Cerebellar nuclear complex (tissue), 1 donor: ENCODE data around the gene DDX10.
"Not testable (repeated sequence)": the region's sequence is repeated elsewhere in the genome, so short reads cannot be mapped to it uniquely, and the experiment has no call there.

Experiments used
- DNase-seq, 2 experiments: peaks; one replicate each; lab custom pipeline; 2025; lab: John Stamatoyannopoulos, UW

Gene DDX10

GRCh38 chr11:108718466-108718865 is 53.6 kb downstream of the DDX10 start:
- no peak for DNase-seq

- DNase-seq, result no peak
Measured at GRCh38 chr11:108724974-108725689, 60.3 kb downstream of the DDX10 start.

- DNase-seq, result no peak
Measured at GRCh38 chr11:108726077-108726800, 61.4 kb downstream of the DDX10 start.

GRCh38 chr11:108727665-108728064 is 62.8 kb downstream of the DDX10 start:
- DNase-seq, result no peak

GRCh38 chr11:108729227-108729871 is 64.5 kb downstream of the DDX10 start:
- no peak for DNase-seq

GRCh38 chr11:108732395-108732794 is 67.5 kb downstream of the DDX10 start:
- DNase-seq, result no peak

- no peak for DNase-seq
Measured at GRCh38 chr11:108733479-108734116, 68.7 kb downstream of the DDX10 start.

GRCh38 chr11:108734283-108734682 is 69.4 kb downstream of the DDX10 start:
- DNase-seq, result no peak

- no peak for DNase-seq
Measured at GRCh38 chr11:108734956-108735559, 70.2 kb downstream of the DDX10 start.

- not testable (repeated sequence) for DNase-seq
Measured at GRCh38 chr11:108740132-108740531, 75.3 kb downstream of the DDX10 start.

- no peak for DNase-seq
Measured at GRCh38 chr11:108743851-108744250, 79.0 kb downstream of the DDX10 start.

GRCh38 chr11:108748968-108749367 is 84.1 kb downstream of the DDX10 start:
- no peak for DNase-seq

- DNase-seq, result no peak
Measured at GRCh38 chr11:108751444-108751843, 86.6 kb downstream of the DDX10 start.

GRCh38 chr11:108752297-108752751 is 87.5 kb downstream of the DDX10 start:
- no peak for DNase-seq

- no peak for DNase-seq
Measured at GRCh38 chr11:108754901-108755625, 90.2 kb downstream of the DDX10 start.

GRCh38 chr11:108757630-108758029 is 92.8 kb downstream of the DDX10 start:
- DNase-seq, result no peak

GRCh38 chr11:108758458-108758857 is 93.6 kb downstream of the DDX10 start:
- DNase-seq, result no peak

- no peak for DNase-seq
Measured at GRCh38 chr11:108766596-108767173, 101.8 kb downstream of the DDX10 start.

GRCh38 chr11:108768370-108768769 is 103.5 kb downstream of the DDX10 start:
- DNase-seq, result no peak

GRCh38 chr11:108768964-108769363 is 104.1 kb downstream of the DDX10 start:
- no peak for DNase-seq
